C1 segment of cervical spinal cord (tissue), 14 donors: ENCODE data around the gene RTL1.

Experiments
- DNase-seq, 14 donors: peaks; one replicate each; lab custom pipeline; 2025; lab: John Stamatoyannopoulos, UW

RTL1 gene

DNA sequence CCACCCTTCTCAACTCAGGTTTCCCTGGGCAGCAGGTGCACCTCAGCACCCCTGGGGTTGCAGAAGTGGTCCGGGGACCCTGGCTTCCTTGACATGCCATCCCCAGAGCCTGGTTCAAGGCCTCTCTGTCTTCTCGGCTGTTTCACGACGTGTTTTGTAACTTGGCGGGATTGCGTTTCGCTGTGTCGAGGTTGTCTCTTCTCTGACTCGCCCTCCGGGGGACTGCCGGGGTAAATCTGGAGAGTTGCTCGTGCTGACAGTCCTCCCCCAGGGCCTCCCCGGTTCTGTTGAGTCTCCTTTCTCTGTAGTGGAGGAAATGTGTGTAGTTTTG is 52.0 kb downstream of the RTL1 start:
- DNase-seq: no peak

DNA sequence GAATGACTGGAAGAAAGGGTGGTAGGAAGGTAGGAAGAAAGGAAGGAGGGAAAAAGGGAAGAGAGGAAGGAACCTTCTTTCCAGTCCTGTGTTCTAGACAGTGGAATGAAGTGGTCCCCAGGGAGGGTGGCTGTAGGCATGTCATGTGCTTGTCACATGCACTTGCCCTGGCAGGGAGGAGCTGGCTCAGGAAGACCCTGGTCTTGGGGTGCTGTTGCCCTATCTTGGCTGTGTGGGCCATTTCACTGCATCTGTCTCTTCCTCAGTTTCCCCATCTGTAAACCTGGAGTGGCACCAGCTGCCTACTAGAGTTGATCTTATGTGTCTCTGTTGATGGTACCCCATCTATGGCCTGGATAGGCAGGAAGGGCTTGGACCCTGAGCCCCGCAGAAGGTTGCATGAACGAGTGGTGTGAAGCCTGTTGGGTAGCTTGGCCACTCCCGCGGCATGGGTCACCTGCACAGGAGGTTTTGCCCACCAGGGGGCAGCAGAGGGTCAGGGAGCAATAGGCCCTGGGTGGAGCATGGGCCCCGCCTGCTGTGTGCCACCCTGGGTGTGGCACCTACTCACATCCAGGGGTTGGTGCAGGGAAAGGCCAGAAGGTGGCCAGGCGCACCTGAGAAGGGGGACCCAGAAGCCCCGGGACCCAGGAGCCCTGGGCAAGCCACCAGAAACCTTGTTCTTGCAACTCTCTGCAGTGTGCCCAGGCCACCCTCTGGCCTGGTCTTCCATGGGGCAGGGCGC is 52.5 kb downstream of the RTL1 start:
- DNase-seq: peak in 5 of 14 donors; percentile 3 to 24 (median 6)

DNA sequence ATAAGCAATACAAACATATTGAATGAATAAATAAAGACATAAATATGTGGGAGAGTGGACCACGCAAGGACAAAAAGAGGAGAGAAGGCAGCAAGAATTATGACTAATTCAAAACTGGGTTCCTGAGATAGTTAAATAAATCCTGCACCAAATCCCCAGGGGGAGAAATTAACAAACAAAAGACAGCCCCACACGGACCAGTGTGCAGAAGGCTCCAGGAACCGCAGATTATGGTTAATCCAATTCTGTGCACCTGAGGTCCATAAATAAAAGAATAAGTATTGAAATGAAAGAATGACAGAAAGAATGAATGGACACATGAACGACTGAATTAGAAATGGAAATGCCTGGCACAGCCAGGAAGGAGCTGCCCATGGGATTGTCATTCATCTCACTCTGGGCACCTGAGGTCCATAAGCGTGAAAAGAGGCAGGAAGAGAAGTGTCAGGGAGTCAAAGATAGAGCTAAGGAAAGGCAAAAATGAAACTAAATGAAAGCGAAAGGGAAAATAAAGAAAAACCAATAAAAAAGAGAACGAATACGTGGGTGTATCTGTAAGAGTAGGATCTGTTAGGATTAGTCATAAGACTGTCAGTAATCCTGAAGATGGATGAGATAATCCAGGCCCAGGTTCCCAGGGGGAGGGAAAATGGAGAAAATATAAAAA is 54.3 kb downstream of the RTL1 start:
- no peak for DNase-seq

GRCh38 chr14:100846309-100846859 is 57.1 kb downstream of the RTL1 start:
- no peak for DNase-seq

GRCh38 chr14:100845341-100845740 is 58.2 kb downstream of the RTL1 start:
- no peak for DNase-seq

DNA sequence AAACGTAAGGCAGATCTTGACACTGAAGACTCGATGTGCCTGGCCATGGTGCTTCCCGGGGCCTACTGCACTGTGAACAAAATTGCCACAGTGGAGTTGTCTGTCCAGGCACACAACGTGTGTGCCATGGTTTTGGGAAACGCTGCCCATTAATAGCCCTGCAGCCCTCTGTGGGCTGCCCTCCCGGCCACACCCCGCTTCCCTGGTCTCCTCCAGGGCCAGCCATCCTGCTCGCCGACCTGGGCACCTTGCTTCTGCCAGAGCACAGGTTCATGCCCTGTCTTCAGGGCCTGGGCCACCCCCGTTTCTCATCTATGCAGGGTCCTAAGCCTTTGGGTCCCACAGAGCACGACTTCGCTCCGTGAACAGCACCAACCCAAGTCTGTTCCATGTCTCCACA is 58.7 kb downstream of the RTL1 start:
- no peak for DNase-seq

DNA sequence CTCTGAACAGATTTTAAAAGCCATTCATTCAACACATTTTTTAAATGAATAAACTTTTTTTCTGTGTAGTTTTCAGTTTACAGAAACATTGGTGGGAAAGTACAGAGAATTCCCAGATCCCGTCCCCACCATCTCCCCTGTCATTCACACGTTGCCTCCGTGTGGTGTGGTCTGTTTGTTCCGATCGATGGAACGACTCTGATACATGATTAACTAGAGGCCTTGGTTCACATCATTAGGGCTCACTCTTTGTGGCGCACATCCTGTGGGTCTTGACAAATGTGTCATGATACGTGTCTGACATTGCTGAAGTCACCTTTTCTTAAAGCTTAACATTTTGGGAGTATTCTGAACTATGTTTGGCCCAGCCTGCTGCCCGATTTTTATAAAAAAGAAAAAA is 59.1 kb downstream of the RTL1 start:
- no peak for DNase-seq

DNA sequence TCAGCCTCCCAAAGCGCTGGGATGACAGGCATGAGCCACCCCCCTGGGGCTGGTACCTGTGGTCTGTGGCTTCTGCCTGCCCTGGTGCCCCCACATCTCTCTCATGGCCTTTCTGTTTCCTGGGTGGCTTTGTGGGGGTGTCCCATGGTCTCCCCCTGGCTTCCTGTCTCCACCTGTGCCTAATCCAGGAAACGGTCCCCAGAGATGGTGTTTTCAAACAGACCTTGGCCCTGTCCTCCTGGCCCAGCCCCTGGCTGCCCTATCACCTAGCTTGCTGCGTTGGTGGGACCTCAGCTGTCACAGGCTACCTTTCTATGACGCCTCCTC is 59.5 kb downstream of the RTL1 start:
- no peak for DNase-seq

GRCh38 chr14:100842799-100843198 is 60.7 kb downstream of the RTL1 start:
- DNase-seq: peak in 1 of 14 donors; percentile 15

DNA sequence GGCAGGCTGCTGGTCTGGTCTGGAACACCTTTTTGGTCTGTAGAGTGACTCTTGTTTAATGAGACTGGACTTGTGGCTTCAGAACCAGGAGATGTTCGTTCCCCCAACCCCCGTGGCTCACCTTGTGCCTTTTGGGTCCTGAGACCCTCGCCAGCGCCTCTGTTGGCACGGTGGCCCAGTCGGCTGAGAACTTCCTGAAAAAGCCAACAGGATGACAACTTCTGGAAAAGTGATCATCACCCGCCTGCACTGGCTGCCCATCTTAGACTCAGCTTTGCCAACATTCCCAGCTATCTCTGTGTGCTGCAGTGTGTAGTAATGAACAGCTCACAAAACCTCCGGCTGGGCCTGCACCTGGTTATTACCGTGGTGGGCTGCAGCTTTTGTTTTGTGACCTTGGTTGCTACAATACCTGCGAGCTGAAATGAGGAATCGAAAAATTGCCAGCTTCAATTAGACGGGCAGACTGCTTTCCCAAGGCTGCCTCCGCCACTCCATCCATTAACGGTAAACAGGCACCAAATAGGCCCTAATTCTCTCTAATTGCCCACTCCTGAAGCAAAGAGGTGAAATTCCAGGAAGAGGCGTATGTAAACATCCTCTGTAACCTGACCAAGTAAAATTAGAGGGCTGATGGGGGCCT is 61.6 kb downstream of the RTL1 start:
- no peak for DNase-seq

GRCh38 chr14:100841066-100841760 is 62.3 kb downstream of the RTL1 start:
- DNase-seq: no peak

DNA sequence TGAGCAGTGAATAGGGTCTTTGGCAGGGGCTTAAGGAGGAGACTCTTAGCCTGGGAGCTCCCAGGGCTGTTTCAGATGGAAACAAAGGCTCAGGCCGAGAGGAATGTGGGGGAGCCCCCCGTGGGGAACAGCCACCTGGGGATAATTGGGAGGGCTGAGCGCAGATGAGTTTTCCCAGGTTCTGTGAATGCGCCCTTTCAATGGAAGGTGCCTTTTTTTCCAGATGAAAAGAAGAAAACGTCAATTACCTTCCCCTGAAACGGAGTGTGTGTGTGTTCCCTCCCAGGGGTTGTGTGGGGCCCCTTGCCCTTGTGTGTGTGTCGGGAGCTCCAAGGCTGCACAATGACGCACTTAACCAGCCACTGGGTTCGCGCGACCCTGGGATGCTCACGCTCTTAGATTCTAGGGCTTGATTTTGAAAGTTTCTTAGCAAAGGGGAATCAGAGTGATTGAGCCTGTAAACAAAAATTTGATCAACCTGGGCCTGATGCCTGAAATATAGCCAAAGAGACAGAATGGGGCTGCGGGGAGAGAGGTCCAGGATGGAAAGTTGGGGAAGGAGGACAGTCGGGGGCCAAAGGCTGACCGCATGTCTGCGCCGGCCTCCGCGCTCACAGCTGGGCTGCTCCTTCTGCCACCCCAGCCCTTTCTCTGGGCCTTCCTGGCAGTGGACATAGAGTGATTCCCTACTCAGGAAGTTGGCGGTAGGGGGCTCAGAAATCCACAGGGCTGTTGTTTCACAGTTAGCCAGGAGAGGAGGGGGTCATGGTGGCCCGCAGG is 63.0 kb downstream of the RTL1 start:
- DNase-seq: no peak

GRCh38 chr14:100839681-100840111 is 63.8 kb downstream of the RTL1 start:
- DNase-seq: no peak

GRCh38 chr14:100839315-100839585 is 64.3 kb downstream of the RTL1 start:
- no peak for DNase-seq

DNA sequence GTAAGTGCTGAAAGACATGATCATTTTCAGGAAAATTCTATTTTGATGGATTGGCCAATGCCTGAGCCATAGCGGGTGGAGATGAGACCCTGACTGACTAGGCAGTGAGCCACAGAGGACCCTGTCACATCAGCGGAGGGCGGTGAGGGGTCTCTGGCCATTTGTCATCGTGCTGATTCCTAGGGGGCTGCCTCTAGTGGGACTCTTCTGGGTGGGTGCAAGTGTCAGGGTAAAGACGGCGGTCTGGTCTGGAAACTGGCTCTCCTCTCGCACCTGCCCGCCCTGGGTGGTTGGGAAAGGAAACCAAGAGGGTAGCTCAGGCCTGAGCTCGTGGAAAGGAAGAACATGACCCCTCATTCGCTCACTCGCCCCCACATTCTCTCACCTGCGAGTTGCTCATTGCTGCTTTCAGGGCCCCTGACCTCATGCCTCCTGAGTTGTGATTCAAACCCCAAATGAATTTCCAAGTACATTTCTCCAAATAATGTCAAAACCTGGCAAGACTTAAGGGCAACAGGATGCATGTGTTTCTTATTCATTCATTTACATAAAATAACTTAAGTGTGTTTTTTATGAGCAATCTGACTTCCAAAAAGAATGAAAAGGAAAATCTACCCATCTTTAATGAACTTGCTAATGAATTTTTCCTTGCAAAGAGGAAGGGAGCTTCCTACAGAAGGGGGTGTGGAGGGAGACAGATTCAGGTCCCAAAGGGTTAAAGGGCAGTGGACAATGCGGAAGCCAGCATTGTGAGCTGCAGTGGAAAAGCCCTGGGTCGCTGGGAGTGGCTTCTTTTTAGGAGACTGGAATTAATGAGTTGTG is 64.8 kb downstream of the RTL1 start:
- DNase-seq: no peak

DNA sequence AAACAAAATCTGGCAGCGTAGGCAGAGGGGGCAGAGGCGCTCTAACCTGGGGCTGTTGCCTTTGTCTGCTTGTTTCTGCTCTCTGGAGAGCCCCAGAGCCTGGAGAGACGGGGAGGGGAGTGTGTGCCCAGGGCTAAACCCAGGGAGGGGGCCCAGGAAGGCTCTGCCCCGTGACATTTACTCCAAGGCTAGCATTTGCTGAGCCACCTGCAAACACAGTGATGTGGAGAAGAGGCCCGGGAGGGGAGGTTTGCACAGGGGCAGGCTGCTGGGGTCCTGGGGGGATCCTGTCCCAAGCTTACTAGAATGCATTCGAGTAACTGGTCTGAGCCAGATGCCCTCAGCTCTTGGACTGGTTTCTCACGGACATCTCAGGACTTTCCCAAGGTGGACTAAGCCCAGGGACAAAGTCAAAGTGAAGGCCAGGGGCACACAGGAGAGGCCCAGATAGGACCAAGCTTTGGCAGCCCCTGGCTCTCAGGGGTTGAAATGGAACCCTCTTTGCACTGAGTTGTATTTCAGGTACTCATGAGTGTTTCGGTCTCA is 65.6 kb downstream of the RTL1 start:
- no peak for DNase-seq

DNA sequence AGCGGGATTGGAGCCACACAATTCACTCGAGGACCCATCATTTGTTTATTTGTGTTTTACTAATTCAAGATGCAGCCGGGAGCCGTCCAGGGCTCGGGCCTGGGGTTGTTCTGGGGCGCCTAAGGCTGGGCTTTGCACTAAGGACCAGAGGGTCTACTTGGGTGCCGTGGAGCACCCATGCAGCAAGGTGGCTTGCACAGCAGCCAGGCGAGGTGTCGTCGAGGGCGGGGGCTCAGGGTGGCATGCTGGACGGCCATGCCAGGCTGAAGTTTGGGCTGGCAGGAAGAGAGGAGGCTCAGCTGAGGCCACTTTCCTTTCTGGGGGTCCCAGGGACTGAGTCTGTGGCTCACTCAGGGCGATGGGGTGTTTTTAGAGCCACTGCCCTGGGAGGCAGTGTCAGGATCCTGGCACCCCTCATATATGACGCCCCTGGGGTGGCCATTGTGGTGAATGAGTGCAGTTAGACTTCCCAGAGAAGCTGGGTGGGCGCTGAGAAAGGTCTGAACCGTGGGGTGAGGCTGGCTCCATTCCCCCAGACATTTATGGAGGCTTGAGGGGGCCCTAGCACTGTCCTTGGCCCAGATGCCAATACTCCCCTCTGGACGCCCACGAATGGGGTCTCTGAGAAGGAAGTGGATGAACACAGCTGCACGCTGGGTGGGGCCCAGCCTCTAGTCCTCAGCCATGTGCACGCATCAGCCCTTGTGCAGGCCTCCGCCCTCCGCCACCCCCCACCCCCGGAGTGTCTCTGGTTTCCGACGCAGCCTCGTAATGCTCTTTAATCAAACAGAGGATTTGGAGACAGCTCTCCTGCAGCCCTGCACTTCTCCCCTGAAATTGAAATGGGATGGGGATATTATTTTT is 66.3 kb downstream of the RTL1 start:
- no peak for DNase-seq

DNA sequence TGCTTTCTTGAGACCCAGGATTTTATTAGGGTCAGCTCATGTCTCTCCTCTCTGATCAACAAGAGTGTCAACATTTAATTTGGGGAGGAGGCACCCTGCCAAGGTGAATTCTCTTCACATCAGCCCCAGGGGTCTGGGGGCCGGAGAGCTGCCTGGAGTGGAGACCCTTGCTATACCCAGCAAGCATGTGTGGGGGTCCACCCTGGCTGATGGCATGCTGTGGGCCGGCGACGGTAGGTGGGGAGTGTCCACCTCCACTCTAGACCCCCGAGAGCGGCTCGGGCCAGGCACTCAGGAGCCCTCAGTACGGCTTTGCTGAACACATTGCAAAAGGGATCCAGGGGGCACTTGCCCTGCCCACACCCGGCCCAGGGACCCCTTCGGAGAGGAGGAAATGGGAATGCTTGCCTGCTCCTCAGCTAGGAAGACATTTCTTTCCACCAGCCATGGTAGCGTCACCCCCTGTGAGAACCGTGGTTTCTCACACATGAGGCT is 67.2 kb downstream of the RTL1 start:
- no peak for DNase-seq

DNA sequence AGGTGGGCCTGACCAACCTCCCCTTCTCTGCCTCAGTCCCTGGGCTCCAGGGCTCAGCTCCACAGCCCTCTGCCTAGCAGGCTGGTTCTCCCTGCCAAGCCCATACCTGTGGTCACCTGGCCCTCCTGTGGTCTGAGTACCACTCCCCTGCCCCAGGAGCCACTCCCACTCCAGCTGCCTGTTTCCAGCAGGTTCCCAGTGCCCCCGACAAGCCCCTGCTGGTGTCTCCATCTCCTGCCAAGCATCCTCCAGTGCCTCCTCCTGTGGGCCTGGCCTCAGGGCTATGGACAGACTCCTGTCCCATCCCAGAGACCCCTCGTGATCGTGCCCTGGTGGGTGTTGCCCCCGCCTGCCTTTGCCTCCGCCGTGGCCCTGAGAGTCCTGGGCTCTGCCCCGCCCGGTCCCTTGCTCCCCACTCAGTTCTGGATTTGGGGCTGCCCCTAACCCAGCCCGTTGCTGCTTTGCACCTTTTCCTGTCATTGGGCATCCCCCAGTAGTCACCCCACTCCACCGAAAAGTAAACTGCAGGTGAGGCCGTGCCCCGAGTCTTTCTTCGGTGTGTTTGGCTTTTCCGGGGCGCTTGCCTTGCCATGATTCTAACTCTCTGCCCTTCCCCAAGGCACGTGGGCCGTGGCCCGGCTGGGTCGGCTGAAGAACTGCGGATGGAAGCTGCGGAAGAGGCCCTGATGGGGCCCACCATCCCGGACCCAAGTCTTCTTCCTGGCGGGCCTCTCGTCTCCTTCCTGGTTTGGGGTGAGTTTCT is 67.8 kb downstream of the RTL1 start:
- DNase-seq: no peak
